Fibroblast of mammary gland (primary cell): ENCODE data around the gene OTOP2.

Experiments used
- DNase-seq: peaks from one replicate; pipeline ENCODE4 v3.0.0-alpha.2; 2010; ENCODE audit warnings: low read depth
- H3K4me3 ChIP-seq: 2 replicates; pipeline ENCODE4 v1.5.1; 2011; ENCODE audit warnings: low read depth, mild to moderate bottlenecking, low read length, moderate library complexity; ENCODE audit not compliant: control insufficient read depth
- TF ChIP-seq, protein P1 (sequence below): conservative IDR thresholded peaks from 2 replicates; pipeline ENCODE4 v1.5.1; 2011; ENCODE audit warnings: low read depth, low read length, inconsistent platforms; ENCODE audit not compliant: control insufficient read depth, insufficient read depth

OTOP2 gene

GRCh38 chr17:74972973-74973328, 48.9 kb downstream of the OTOP2 start:
- no peak for DNase-seq
- TF ChIP-seq, protein P1, sequence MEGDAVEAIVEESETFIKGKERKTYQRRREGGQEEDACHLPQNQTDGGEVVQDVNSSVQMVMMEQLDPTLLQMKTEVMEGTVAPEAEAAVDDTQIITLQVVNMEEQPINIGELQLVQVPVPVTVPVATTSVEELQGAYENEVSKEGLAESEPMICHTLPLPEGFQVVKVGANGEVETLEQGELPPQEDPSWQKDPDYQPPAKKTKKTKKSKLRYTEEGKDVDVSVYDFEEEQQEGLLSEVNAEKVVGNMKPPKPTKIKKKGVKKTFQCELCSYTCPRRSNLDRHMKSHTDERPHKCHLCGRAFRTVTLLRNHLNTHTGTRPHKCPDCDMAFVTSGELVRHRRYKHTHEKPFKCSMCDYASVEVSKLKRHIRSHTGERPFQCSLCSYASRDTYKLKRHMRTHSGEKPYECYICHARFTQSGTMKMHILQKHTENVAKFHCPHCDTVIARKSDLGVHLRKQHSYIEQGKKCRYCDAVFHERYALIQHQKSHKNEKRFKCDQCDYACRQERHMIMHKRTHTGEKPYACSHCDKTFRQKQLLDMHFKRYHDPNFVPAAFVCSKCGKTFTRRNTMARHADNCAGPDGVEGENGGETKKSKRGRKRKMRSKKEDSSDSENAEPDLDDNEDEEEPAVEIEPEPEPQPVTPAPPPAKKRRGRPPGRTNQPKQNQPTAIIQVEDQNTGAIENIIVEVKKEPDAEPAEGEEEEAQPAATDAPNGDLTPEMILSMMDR = no peak
- H3K4me3 ChIP-seq = no peak overlapping the region

DNA sequence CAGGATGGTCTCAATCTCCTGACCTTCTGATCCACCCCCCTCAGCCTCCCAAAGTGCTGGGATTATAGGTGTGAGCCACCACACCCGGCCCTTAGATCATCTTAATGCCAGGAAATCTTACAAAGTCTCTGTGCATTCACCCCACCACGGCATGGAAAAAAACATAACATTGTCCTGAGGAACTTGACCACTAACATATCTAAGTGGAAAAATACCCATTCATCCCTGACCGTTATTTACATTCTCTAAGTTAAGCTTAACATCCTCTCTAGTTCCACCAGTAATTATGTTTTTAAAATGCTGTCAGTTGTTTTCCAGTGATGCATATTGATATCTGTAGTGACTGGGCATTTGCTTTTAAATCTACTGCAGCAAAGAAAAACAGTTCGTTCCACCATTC, 51.9 kb downstream of the OTOP2 start:
- no peak overlapping the region for H3K4me3 ChIP-seq
- TF ChIP-seq, protein P1 = no peak
- no peak for DNase-seq

DNA sequence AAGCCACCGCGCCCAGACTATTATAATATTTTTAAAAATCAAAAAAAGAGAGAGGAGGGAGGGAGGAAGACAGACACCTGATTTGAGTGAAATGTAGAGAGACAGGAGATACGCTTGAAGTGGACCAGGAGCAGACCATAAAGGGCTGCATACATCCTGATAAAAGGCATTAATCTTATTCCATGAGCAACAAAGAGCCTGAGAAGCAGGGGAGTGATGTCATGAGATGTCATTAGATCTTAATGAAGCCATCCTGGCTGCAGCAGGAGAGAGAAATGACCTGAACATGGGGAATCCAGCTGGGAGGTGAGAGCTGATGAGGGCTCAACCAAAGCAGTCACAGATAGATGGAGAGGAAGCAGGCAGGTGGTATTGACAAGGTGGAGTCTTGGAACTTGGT, 53.7 kb downstream of the OTOP2 start:
- no peak for DNase-seq
- TF ChIP-seq, protein P1 = no peak
- H3K4me3 ChIP-seq = no peak overlapping the region

DNA sequence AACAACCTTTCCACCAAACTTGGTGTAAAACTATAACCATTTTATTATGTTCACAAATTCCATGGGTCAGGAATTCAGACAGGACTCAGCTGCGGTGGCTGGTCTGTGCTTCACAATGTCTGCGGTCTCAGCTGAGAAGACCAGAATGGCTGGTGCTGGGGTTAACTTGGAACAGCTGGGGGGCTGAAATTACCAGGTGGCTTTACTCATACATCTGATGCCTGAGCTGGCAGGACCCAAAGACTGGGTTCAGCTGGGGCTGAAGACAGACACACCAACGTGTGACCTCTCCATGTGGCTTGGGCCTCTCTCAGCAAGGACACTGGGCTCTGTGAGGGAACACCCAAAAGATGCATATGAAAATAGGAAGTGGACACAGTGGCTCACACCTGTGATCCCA, 54.2 kb downstream of the OTOP2 start:
- DNase-seq = no peak
- TF ChIP-seq, protein P1 = no peak
- no peak overlapping the region for H3K4me3 ChIP-seq

DNA sequence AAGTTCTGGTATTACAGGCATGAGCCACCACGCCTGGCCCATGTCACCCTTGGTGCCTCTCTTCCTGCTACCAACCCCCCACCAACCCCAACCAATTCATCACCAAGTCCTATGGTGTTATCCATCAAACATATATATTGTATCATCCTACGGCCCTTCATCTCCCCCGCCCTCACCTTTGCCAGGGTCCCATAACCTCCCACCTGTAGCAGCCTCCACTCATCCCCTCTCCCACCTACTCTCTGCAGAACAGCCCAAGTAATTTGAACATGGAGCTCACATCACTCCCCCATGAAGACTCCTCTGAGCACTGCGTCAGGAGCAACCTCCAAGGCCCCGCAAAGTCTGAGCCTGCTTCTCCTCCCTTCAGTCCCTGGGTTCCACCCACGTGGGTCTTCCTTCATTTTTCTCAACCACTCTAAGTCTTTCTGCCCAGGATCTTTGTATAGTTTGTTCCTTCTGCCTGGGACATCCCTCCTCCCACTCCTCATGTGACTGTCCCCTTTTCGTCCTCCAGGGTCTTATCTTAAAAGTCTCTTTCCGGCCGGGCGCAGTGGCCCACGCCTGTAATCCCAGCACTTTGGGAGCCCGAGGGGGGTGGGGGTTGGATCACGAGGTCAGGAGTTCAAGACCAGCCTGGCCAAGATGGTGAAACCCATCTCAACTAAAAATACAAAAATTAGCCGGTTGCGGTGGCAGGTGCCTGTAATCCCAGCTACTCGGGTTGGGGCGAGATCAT, 55.5 kb downstream of the OTOP2 start:
- DNase-seq = no peak
- TF ChIP-seq, protein P1 = no peak
- no peak overlapping the region for H3K4me3 ChIP-seq

GRCh38 chr17:74981318-74981978, 57.4 kb downstream of the OTOP2 start:
- peak overlapping the region; percentile 65 for H3K4me3 ChIP-seq
- DNase-seq = no peak
- TF ChIP-seq, protein P1 = no peak
